Subcutaneous adipose tissue (tissue), 4 donors: Measurements from ENCODE around the gene PPP2R3A. TPM values are rescaled to one million over a fixed set of nuclear protein-coding genes. Genes with fewer than 3 reads are reported as not detected.

Experiments used
- total RNA-seq, 4 donors: library from RNA; depleted of rRNA; stranded (reverse); fragments of >200 nt; gene quantifications; one replicate each; pipeline ENCODE4 v1.1.0, GENCODE V29; 2016
- TF ChIP-seq, protein P1 (sequence below): fragments of 450-650 bp; IDR thresholded peaks from one replicate; pipeline ENCODE4 v1.5.1; 2016; ENCODE audit warnings: low read depth, mild to moderate bottlenecking, control low read depth, antibody characterized with exemption, moderate library complexity

PPP2R3A gene, protein sequence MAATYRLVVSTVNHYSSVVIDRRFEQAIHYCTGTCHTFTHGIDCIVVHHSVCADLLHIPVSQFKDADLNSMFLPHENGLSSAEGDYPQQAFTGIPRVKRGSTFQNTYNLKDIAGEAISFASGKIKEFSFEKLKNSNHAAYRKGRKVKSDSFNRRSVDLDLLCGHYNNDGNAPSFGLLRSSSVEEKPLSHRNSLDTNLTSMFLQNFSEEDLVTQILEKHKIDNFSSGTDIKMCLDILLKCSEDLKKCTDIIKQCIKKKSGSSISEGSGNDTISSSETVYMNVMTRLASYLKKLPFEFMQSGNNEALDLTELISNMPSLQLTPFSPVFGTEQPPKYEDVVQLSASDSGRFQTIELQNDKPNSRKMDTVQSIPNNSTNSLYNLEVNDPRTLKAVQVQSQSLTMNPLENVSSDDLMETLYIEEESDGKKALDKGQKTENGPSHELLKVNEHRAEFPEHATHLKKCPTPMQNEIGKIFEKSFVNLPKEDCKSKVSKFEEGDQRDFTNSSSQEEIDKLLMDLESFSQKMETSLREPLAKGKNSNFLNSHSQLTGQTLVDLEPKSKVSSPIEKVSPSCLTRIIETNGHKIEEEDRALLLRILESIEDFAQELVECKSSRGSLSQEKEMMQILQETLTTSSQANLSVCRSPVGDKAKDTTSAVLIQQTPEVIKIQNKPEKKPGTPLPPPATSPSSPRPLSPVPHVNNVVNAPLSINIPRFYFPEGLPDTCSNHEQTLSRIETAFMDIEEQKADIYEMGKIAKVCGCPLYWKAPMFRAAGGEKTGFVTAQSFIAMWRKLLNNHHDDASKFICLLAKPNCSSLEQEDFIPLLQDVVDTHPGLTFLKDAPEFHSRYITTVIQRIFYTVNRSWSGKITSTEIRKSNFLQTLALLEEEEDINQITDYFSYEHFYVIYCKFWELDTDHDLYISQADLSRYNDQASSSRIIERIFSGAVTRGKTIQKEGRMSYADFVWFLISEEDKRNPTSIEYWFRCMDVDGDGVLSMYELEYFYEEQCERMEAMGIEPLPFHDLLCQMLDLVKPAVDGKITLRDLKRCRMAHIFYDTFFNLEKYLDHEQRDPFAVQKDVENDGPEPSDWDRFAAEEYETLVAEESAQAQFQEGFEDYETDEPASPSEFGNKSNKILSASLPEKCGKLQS (N-terminal part only)
- total RNA-seq: 10 to 100 TPM; 12.6 to 14.8 (median 14.5) TPM

DNA sequence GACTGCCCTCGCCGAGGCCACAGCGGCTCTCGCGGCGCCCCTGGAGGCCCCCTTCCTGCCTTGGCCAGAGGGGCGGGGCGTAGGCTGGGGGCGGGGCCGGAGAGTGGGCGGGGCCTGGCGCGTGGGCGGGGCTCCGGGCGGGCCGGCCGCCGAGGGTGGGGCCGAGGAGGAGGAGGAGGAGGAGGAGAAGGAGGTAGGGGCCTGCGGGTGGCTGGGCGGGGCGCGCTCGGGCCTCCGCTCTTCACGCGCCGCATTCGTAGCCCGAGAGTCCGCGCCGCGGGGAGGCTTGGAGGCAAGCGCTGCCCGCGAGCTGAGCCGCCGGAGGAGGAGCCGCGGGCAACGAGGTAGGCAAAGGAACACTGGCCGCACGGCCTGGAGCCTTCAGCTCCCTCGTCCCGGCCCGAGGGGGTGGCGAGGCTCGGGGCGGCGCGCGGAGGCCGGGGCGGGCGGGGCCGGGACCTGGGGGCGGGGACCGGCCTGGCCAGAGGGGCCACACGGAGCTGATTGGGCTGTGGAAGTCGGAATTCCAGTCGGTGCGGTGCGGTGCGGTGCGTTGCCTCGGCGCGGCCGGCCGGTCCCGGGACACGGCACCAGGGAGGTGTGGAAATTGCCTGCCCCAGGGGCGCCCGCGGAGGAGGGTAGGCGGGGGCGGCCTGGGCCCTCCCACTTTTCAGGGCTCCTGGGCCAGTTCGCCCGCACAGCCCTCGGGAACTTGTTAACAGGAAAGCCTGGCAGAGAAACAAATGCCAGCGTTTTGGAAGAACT, at the start of gene PPP2R3A:
TSS of gene PPP2R3A (plus strand) at position 223 of the 765 bp plus-strand sequence. CDS start 35,771 bp downstream, outside the sequence.
- TF ChIP-seq, protein P1, sequence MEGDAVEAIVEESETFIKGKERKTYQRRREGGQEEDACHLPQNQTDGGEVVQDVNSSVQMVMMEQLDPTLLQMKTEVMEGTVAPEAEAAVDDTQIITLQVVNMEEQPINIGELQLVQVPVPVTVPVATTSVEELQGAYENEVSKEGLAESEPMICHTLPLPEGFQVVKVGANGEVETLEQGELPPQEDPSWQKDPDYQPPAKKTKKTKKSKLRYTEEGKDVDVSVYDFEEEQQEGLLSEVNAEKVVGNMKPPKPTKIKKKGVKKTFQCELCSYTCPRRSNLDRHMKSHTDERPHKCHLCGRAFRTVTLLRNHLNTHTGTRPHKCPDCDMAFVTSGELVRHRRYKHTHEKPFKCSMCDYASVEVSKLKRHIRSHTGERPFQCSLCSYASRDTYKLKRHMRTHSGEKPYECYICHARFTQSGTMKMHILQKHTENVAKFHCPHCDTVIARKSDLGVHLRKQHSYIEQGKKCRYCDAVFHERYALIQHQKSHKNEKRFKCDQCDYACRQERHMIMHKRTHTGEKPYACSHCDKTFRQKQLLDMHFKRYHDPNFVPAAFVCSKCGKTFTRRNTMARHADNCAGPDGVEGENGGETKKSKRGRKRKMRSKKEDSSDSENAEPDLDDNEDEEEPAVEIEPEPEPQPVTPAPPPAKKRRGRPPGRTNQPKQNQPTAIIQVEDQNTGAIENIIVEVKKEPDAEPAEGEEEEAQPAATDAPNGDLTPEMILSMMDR: no peak

GRCh38 chr3:135916310-135916709, 49.2 kb upstream of the PPP2R3A start:
- TF ChIP-seq, protein P1: no peak

- TF ChIP-seq, protein P1: no peak
Observed at GRCh38 chr3:135917076-135917475, 48.5 kb upstream of the PPP2R3A start.

DNA sequence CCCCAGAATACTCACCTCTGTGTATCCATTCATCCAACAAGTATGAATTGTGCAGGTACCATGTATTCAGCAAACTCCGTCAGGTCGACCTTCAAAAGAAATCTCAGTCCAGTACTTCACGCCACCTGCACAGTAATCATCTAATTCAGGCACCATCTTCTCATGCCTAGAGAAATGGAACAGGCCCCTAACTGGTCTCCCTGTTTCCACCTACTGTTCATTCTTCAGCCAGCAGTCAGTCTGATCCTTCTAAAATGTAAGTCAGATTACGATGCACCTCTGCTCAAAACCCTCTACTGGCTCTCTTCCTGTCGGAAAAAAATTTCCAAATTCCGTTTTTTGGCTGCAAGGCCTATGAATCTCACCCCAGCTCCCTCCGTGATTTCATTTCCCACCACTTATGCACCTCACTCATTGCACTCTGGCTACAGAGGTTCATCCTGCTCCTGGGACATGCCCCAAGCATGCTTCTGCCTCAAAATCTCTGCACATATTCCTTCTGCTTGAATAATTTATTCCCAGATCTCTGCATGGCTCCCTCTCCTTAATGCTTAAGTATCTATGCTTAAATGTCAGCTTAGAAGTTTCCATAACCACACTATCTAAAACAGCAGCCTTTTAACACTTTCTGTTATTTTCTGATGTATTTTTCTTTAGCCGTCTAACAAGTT, 47.5 kb upstream of the PPP2R3A start:
- TF ChIP-seq, protein P1: no peak

DNA sequence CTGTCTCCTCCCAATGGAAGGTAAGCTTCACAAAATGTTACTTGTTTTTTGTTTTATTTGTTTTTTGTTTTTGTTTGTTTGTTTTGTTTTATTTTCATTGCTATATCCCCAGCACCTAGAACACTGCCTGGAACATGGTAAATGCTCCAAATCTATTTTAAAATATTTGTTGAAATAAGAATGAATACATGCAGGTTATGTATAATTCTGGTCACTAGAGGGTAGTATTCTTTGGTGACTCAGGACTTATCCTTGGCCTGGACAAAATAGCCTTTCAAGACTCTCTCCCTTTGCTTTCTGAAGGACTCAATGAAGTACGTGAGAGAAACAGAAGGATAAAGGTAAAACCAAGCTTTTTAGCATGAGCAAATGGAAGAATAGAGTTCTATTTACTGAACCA, 46.9 kb upstream of the PPP2R3A start:
- TF ChIP-seq, protein P1: no peak

GRCh38 chr3:135920275-135920674, 45.3 kb upstream of the PPP2R3A start:
- TF ChIP-seq, protein P1: no peak
